ENCODE measurements around the gene GPR84. TPM values are rescaled to one million over a fixed set of nuclear protein-coding genes. Genes with fewer than 3 reads are reported as not detected.

The GPR84 gene
- total and polyA plus RNA-seq, 9 of the 15 experiments (the other 6 are each of a cell fraction or from before 2014, with no cell fraction given) = 0.07 to 0.18 (median 0.11) TPM; not detected in 5

DNA sequence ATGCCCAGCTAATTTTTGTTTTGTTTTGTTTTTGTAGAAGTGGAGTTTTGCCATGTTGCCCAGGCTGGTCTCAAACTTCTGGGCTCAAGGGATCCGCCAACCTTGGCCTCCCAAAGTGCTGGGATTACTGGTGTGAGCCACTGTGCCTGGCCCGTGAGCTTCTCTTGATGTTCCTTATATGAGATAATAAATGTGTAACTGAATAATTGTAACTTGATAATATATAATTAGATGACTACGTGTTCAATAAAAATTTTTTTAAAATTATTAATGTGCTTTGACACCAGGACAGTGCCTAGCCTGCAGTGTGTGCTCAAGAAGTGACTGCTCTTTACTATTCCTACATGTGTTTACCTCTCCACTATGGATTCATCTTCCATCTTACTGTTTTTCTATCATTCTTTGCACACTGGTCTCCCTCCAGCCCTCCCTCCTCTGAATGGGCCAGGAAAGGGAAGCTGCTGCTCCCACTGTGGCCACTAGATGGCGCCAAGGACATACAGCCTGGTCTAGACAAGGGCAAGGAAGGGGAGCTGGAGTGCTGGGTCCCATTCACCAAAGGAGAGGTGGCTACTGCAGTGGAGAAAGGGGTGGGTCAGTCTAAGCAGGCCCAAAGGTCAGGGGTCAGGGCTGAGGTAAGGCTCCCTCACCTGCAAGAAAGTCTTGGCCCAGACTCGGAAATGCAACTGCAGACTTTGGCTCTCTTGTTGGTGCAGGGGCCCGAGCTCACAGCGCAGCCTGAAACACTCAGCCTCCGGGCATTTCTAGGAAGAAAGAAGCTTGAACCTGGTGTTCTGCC is 34.9 kb upstream of the GPR84 start (continued):
- TF ChIP-seq, protein P1, sequence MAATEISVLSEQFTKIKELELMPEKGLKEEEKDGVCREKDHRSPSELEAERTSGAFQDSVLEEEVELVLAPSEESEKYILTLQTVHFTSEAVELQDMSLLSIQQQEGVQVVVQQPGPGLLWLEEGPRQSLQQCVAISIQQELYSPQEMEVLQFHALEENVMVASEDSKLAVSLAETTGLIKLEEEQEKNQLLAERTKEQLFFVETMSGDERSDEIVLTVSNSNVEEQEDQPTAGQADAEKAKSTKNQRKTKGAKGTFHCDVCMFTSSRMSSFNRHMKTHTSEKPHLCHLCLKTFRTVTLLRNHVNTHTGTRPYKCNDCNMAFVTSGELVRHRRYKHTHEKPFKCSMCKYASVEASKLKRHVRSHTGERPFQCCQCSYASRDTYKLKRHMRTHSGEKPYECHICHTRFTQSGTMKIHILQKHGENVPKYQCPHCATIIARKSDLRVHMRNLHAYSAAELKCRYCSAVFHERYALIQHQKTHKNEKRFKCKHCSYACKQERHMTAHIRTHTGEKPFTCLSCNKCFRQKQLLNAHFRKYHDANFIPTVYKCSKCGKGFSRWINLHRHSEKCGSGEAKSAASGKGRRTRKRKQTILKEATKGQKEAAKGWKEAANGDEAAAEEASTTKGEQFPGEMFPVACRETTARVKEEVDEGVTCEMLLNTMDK (IDR thresholded peaks at IDR 0.05; ENCODE audit: borderline replicate concordance, insufficient read depth, low read depth, low read length, poor library complexity, severe bottlenecking) = peak; percentile 94
- TF ChIP-seq ZNF12 (CRISPR knock-in tag; IDR thresholded peaks at IDR 0.05) = no peak
- no peak for TF ChIP-seq BRF1 (IDR thresholded peaks at IDR 0.05; ENCODE audit: borderline replicate concordance, extremely low read depth, insufficient read length)
- TF ChIP-seq, protein P2, sequence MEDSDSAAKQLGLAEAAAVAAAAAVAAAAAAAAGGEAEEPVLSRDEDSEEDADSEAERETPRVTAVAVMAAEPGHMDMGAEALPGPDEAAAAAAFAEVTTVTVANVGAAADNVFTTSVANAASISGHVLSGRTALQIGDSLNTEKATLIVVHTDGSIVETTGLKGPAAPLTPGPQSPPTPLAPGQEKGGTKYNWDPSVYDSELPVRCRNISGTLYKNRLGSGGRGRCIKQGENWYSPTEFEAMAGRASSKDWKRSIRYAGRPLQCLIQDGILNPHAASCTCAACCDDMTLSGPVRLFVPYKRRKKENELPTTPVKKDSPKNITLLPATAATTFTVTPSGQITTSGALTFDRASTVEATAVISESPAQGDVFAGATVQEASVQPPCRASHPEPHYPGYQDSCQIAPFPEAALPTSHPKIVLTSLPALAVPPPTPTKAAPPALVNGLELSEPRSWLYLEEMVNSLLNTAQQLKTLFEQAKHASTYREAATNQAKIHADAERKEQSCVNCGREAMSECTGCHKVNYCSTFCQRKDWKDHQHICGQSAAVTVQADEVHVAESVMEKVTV (CRISPR knock-in tag; IDR thresholded peaks at IDR 0.05) = peak; percentile 92
- no peak for TF ChIP-seq ZNF436 (CRISPR knock-in tag; IDR thresholded peaks at IDR 0.05)
- TF ChIP-seq TAF9B (IDR thresholded peaks at IDR 0.05; ENCODE audit: partially characterized antibody) = no peak
- TF ChIP-seq HMG20A (CRISPR knock-in tag; conservative IDR thresholded peaks at IDR 0.05) = no peak
- no peak for TF ChIP-seq ZNF24 (IDR thresholded peaks at IDR 0.05)
- no peak for TF ChIP-seq NFRKB (IDR thresholded peaks at IDR 0.05; ENCODE audit: low read depth)
- TF ChIP-seq MAZ (CRISPR knock-in tag; conservative IDR thresholded peaks at IDR 0.05 in 1 of 2, IDR thresholded peaks at IDR 0.05 in 1 of 2) = peak in 1 of 2 experiments; percentile 71; a peak in 3 of 4 replicates
- TF ChIP-seq YY1 (IDR thresholded peaks at IDR 0.05; ENCODE audit: borderline replicate concordance in 1 of 3, control insufficient read depth in 1 of 3, extremely low read depth in 1 of 3, insufficient read depth in 3 of 3, insufficient read length in 1 of 3, insufficient replicate concordance in 2 of 3, low read depth in 1 of 3, low read length in 2 of 3) = peak in 2 of 3 experiments; percentile 11 to 41
- TF ChIP-seq, protein P3, sequence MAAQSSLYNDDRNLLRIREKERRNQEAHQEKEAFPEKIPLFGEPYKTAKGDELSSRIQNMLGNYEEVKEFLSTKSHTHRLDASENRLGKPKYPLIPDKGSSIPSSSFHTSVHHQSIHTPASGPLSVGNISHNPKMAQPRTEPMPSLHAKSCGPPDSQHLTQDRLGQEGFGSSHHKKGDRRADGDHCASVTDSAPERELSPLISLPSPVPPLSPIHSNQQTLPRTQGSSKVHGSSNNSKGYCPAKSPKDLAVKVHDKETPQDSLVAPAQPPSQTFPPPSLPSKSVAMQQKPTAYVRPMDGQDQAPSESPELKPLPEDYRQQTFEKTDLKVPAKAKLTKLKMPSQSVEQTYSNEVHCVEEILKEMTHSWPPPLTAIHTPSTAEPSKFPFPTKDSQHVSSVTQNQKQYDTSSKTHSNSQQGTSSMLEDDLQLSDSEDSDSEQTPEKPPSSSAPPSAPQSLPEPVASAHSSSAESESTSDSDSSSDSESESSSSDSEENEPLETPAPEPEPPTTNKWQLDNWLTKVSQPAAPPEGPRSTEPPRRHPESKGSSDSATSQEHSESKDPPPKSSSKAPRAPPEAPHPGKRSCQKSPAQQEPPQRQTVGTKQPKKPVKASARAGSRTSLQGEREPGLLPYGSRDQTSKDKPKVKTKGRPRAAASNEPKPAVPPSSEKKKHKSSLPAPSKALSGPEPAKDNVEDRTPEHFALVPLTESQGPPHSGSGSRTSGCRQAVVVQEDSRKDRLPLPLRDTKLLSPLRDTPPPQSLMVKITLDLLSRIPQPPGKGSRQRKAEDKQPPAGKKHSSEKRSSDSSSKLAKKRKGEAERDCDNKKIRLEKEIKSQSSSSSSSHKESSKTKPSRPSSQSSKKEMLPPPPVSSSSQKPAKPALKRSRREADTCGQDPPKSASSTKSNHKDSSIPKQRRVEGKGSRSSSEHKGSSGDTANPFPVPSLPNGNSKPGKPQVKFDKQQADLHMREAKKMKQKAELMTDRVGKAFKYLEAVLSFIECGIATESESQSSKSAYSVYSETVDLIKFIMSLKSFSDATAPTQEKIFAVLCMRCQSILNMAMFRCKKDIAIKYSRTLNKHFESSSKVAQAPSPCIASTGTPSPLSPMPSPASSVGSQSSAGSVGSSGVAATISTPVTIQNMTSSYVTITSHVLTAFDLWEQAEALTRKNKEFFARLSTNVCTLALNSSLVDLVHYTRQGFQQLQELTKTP (IDR thresholded peaks at IDR 0.05; ENCODE audit: low read depth in 1 of 2, partially characterized antibody in 2 of 2) = peak in 1 of 2 experiments; percentile 27
- TF ChIP-seq RBM34 (IDR thresholded peaks at IDR 0.05; ENCODE audit: borderline replicate concordance, insufficient read depth, low read length) = no peak

Measured in K562 (cell line).